ENCODE measurements around the gene C17orf67.
"Not testable (repeated sequence)": the region's sequence is repeated elsewhere in the genome, so short reads cannot be mapped to it uniquely, and the experiment has no call there.

The C17orf67 gene

GRCh38 chr17:56771563-56771962, 62.2 kb downstream of the C17orf67 start:
- Histone ChIP-seq H3K4me1 (ENCODE audit: insufficient read depth, low read length) (no peaks in the 10 kb centered on the region), H3K9ac (ENCODE audit: low read depth, low read length) (no peak overlapping the region), H3K27ac (ENCODE audit: low read length) (no peak overlapping the region), H3K9me3 (ENCODE audit: insufficient read depth, low read depth, low read length) (no peaks in the 10 kb centered on the region), H3K4me3 (ENCODE audit: low read length) (no peak overlapping the region), H3K27me3 (ENCODE audit: insufficient read depth, low read length) (peaks cover 4% of the 10 kb centered on the region; the same call in 1 of the 2 replicates), H3K36me3 (ENCODE audit: insufficient read depth, low read depth, low read length) (no peaks in the 10 kb centered on the region)

- Histone ChIP-seq H3K27ac (ENCODE audit: low read length) (no peak overlapping the region), H3K4me1 (ENCODE audit: insufficient read depth, low read length) (no peaks in the 10 kb centered on the region), H3K9ac (ENCODE audit: low read depth, low read length) (no peak overlapping the region), H3K9me3 (ENCODE audit: insufficient read depth, low read depth, low read length) (no peaks in the 10 kb centered on the region), H3K4me3 (ENCODE audit: low read length) (no peak overlapping the region), H3K36me3 (ENCODE audit: insufficient read depth, low read depth, low read length) (no peaks in the 10 kb centered on the region), H3K27me3 (ENCODE audit: insufficient read depth, low read length) (peaks cover 4% of the 10 kb centered on the region; the same call in 1 of the 2 replicates)
Measured at GRCh38 chr17:56770427-56770826, 63.3 kb downstream of the C17orf67 start.

GRCh38 chr17:56765449-56765848, 68.3 kb downstream of the C17orf67 start:
- no peaks in the 10 kb centered on the region for H3K36me3 ChIP-seq (ENCODE audit: insufficient read depth, low read depth, low read length)
- no peak overlapping the region for H3K4me3 ChIP-seq (ENCODE audit: low read length)
- H3K4me1 ChIP-seq (ENCODE audit: insufficient read depth, low read length), result no peaks in the 10 kb centered on the region
- no peak overlapping the region for H3K27ac ChIP-seq (ENCODE audit: low read length)
- no peaks in the 10 kb centered on the region for H3K9me3 ChIP-seq (ENCODE audit: insufficient read depth, low read depth, low read length)
- peaks cover 4% of the 10 kb centered on the region; the same call in 1 of the 2 replicates for H3K27me3 ChIP-seq (ENCODE audit: insufficient read depth, low read length)
- H3K9ac ChIP-seq (ENCODE audit: low read depth, low read length), result no peak overlapping the region

- Histone ChIP-seq H3K9ac (ENCODE audit: low read depth, low read length) (no peak overlapping the region), H3K4me3 (ENCODE audit: low read length) (no peak overlapping the region), H3K4me1 (ENCODE audit: insufficient read depth, low read length) (no peaks in the 10 kb centered on the region), H3K27me3 (ENCODE audit: insufficient read depth, low read length) (no peaks in the 10 kb centered on the region), H3K36me3 (ENCODE audit: insufficient read depth, low read depth, low read length) (no peaks in the 10 kb centered on the region), H3K9me3 (ENCODE audit: insufficient read depth, low read depth, low read length) (no peaks in the 10 kb centered on the region), H3K27ac (ENCODE audit: low read length) (no peak overlapping the region)
Measured at GRCh38 chr17:56762988-56763387, 70.7 kb downstream of the C17orf67 start.

- no peak overlapping the region for H3K27ac ChIP-seq (ENCODE audit: low read length)
- no peaks in the 10 kb centered on the region for H3K27me3 ChIP-seq (ENCODE audit: insufficient read depth, low read length)
- H3K9ac ChIP-seq (ENCODE audit: low read depth, low read length), result no peak overlapping the region
- H3K4me3 ChIP-seq (ENCODE audit: low read length), result no peak overlapping the region
- H3K36me3 ChIP-seq (ENCODE audit: insufficient read depth, low read depth, low read length), result no peaks in the 10 kb centered on the region
- H3K4me1 ChIP-seq (ENCODE audit: insufficient read depth, low read length), result no peaks in the 10 kb centered on the region
- no peaks in the 10 kb centered on the region for H3K9me3 ChIP-seq (ENCODE audit: insufficient read depth, low read depth, low read length)
Measured at GRCh38 chr17:56762144-56762543, 71.6 kb downstream of the C17orf67 start.

GRCh38 chr17:56761387-56761786, 72.3 kb downstream of the C17orf67 start:
- Histone ChIP-seq H3K36me3 (ENCODE audit: insufficient read depth, low read depth, low read length) (no peaks in the 10 kb centered on the region), H3K9me3 (ENCODE audit: insufficient read depth, low read depth, low read length) (no peaks in the 10 kb centered on the region), H3K4me3 (ENCODE audit: low read length) (no peak overlapping the region), H3K9ac (ENCODE audit: low read depth, low read length) (no peak overlapping the region), H3K27ac (ENCODE audit: low read length) (no peak overlapping the region), H3K4me1 (ENCODE audit: insufficient read depth, low read length) (no peaks in the 10 kb centered on the region), H3K27me3 (ENCODE audit: insufficient read depth, low read length) (no peaks in the 10 kb centered on the region)

GRCh38 chr17:56757611-56758010, 76.1 kb downstream of the C17orf67 start:
- not testable (repeated sequence) for H3K9ac ChIP-seq (ENCODE audit: low read depth, low read length); H3K27me3 ChIP-seq (ENCODE audit: insufficient read depth, low read length); H3K4me3 ChIP-seq (ENCODE audit: low read length); H3K9me3 ChIP-seq (ENCODE audit: insufficient read depth, low read depth, low read length); H3K36me3 ChIP-seq (ENCODE audit: insufficient read depth, low read depth, low read length); H3K4me1 ChIP-seq (ENCODE audit: insufficient read depth, low read length); H3K27ac ChIP-seq (ENCODE audit: low read length)

- no peaks in the 10 kb centered on the region for H3K36me3 ChIP-seq (ENCODE audit: insufficient read depth, low read depth, low read length)
- H3K4me1 ChIP-seq (ENCODE audit: insufficient read depth, low read length), result no peaks in the 10 kb centered on the region; the same call in 1 of the 2 replicates
- H3K4me3 ChIP-seq (ENCODE audit: low read length), result no peak overlapping the region
- no peak overlapping the region for H3K9ac ChIP-seq (ENCODE audit: low read depth, low read length)
- no peak overlapping the region for H3K27ac ChIP-seq (ENCODE audit: low read length)
- no peaks in the 10 kb centered on the region for H3K9me3 ChIP-seq (ENCODE audit: insufficient read depth, low read depth, low read length)
- H3K27me3 ChIP-seq (ENCODE audit: insufficient read depth, low read length), result no peaks in the 10 kb centered on the region
Measured at GRCh38 chr17:56756536-56756935, 77.2 kb downstream of the C17orf67 start.

GRCh38 chr17:56755310-56755709, 78.4 kb downstream of the C17orf67 start:
- Histone ChIP-seq H3K4me3 (ENCODE audit: low read length) (no peak overlapping the region), H3K9ac (ENCODE audit: low read depth, low read length) (no peak overlapping the region), H3K36me3 (ENCODE audit: insufficient read depth, low read depth, low read length) (no peaks in the 10 kb centered on the region), H3K27me3 (ENCODE audit: insufficient read depth, low read length) (no peaks in the 10 kb centered on the region), H3K27ac (ENCODE audit: low read length) (no peak overlapping the region), H3K4me1 (ENCODE audit: insufficient read depth, low read length) (peaks cover 2% of the 10 kb centered on the region; the same call in 1 of the 2 replicates), H3K9me3 (ENCODE audit: insufficient read depth, low read depth, low read length) (no peaks in the 10 kb centered on the region)

GRCh38 chr17:56754523-56755208, 79.1 kb downstream of the C17orf67 start:
- Histone ChIP-seq H3K9ac (ENCODE audit: low read depth, low read length) (no peak overlapping the region), H3K4me3 (ENCODE audit: low read length) (no peak overlapping the region), H3K36me3 (ENCODE audit: insufficient read depth, low read depth, low read length) (no peaks in the 10 kb centered on the region), H3K27me3 (ENCODE audit: insufficient read depth, low read length) (no peaks in the 10 kb centered on the region), H3K9me3 (ENCODE audit: insufficient read depth, low read depth, low read length) (no peaks in the 10 kb centered on the region), H3K4me1 (ENCODE audit: insufficient read depth, low read length) (peaks cover 8% of the 10 kb centered on the region; the same call in 1 of the 2 replicates), H3K27ac (ENCODE audit: low read length) (no peak overlapping the region)

GRCh38 chr17:56752263-56752836, 81.4 kb downstream of the C17orf67 start:
- no peaks in the 10 kb centered on the region for H3K27me3 ChIP-seq (ENCODE audit: insufficient read depth, low read length)
- H3K9ac ChIP-seq (ENCODE audit: low read depth, low read length), result no peak overlapping the region
- no peaks in the 10 kb centered on the region for H3K9me3 ChIP-seq (ENCODE audit: insufficient read depth, low read depth, low read length)
- peaks cover 8% of the 10 kb centered on the region; the same call in 1 of the 2 replicates for H3K4me1 ChIP-seq (ENCODE audit: insufficient read depth, low read length)
- no peak overlapping the region for H3K4me3 ChIP-seq (ENCODE audit: low read length)
- no peak overlapping the region for H3K27ac ChIP-seq (ENCODE audit: low read length)
- H3K36me3 ChIP-seq (ENCODE audit: insufficient read depth, low read depth, low read length), result no peaks in the 10 kb centered on the region

- no peak overlapping the region for H3K27ac ChIP-seq (ENCODE audit: low read length)
- peaks cover 8% of the 10 kb centered on the region; the same call in 1 of the 2 replicates for H3K4me1 ChIP-seq (ENCODE audit: insufficient read depth, low read length)
- H3K9me3 ChIP-seq (ENCODE audit: insufficient read depth, low read depth, low read length), result no peaks in the 10 kb centered on the region
- no peak overlapping the region for H3K9ac ChIP-seq (ENCODE audit: low read depth, low read length)
- no peak overlapping the region for H3K4me3 ChIP-seq (ENCODE audit: low read length)
- H3K36me3 ChIP-seq (ENCODE audit: insufficient read depth, low read depth, low read length), result no peaks in the 10 kb centered on the region
- no peaks in the 10 kb centered on the region for H3K27me3 ChIP-seq (ENCODE audit: insufficient read depth, low read length)
Measured at GRCh38 chr17:56751145-56751738, 82.5 kb downstream of the C17orf67 start.
